Umbilical cord (tissue), 2 donors: ENCODE measurements around the gene TMEM120B. TPM values are rescaled to one million over a fixed set of nuclear protein-coding genes. Genes with fewer than 3 reads are reported as not detected.
"Not testable (repeated sequence)": the region's sequence is repeated elsewhere in the genome, so short reads cannot be mapped to it uniquely, and the experiment has no call there.

Experiments
- DNase-seq: peaks from one replicate; pipeline ENCODE4 v3.0.0-alpha.2; 2015; ENCODE audit warnings: low spot score
- total RNA-seq: library from RNA; depleted of rRNA; stranded (reverse); fragments of >200 nt; gene quantifications from one replicate; pipeline ENCODE4 v1.2.3, GENCODE V29; 2014; ENCODE audit warnings: low replicate concordance; ENCODE audit not compliant: insufficient read depth

Gene TMEM120B
- total RNA-seq, 1 donor from 2014 or later: 3.1 TPM

- not testable (repeated sequence) for DNase-seq
Measured at GRCh38 chr12:121709064-121709424, 3.5 kb upstream of the TMEM120B start.

- DNase-seq: no peak
Measured at GRCh38 chr12:121709478-121709961, 3.0 kb upstream of the TMEM120B start.

GRCh38 chr12:121711361-121712189, 977 bp upstream of the TMEM120B start:
- DNase-seq: no peak

- peak; percentile 49 for DNase-seq
Measured at GRCh38 chr12:121712190-121712460, 427 bp upstream of the TMEM120B start.

- peak; percentile 60 for DNase-seq
Measured at GRCh38 chr12:121713257-121713777, 765 bp downstream of the TMEM120B start.

- no peak for DNase-seq
Measured at GRCh38 chr12:121713793-121714192, 1.2 kb downstream of the TMEM120B start.

- DNase-seq: not testable (repeated sequence)
Measured at GRCh38 chr12:121715055-121715454, 2.5 kb downstream of the TMEM120B start.

GRCh38 chr12:121715862-121716435, 3.4 kb downstream of the TMEM120B start:
- no peak for DNase-seq

GRCh38 chr12:121717041-121717699, 4.6 kb downstream of the TMEM120B start:
- no peak for DNase-seq

- DNase-seq: no peak
Measured at GRCh38 chr12:121718653-121719239, 6.2 kb downstream of the TMEM120B start.

- DNase-seq: peak; percentile 44
Measured at GRCh38 chr12:121719926-121720414, 7.4 kb downstream of the TMEM120B start.

GRCh38 chr12:121720762-121721161, 8.2 kb downstream of the TMEM120B start:
- DNase-seq: no peak

GRCh38 chr12:121722511-121722910, 10.0 kb downstream of the TMEM120B start:
- DNase-seq: no peak

- no peak for DNase-seq
Measured at GRCh38 chr12:121723200-121723599, 10.6 kb downstream of the TMEM120B start.

- no peak for DNase-seq
Measured at GRCh38 chr12:121724925-121725324, 12.4 kb downstream of the TMEM120B start.

- no peak for DNase-seq
Measured at GRCh38 chr12:121725423-121725822, 12.9 kb downstream of the TMEM120B start.

- DNase-seq: no peak
Measured at GRCh38 chr12:121729021-121729420, 16.5 kb downstream of the TMEM120B start.

- DNase-seq: no peak
Measured at GRCh38 chr12:121731473-121731872, 18.9 kb downstream of the TMEM120B start.

GRCh38 chr12:121733849-121734248, 21.3 kb downstream of the TMEM120B start:
- no peak for DNase-seq

GRCh38 chr12:121738340-121738858, 25.8 kb downstream of the TMEM120B start:
- DNase-seq: no peak

GRCh38 chr12:121740847-121741246, 28.3 kb downstream of the TMEM120B start:
- no peak for DNase-seq

GRCh38 chr12:121741743-121742142, 29.2 kb downstream of the TMEM120B start:
- no peak for DNase-seq
